ENCODE data around the gene CKB. TPM values are rescaled to one million over a fixed set of nuclear protein-coding genes. Genes with fewer than 3 reads are reported as not detected.
A peak's percentile ranks its signal among the peaks of the same experiment; 100 is the strongest.

Gene CKB
- total RNA-seq, 2 experiments from 2014 or later: 0.82 to 3.0 TPM

DNA sequence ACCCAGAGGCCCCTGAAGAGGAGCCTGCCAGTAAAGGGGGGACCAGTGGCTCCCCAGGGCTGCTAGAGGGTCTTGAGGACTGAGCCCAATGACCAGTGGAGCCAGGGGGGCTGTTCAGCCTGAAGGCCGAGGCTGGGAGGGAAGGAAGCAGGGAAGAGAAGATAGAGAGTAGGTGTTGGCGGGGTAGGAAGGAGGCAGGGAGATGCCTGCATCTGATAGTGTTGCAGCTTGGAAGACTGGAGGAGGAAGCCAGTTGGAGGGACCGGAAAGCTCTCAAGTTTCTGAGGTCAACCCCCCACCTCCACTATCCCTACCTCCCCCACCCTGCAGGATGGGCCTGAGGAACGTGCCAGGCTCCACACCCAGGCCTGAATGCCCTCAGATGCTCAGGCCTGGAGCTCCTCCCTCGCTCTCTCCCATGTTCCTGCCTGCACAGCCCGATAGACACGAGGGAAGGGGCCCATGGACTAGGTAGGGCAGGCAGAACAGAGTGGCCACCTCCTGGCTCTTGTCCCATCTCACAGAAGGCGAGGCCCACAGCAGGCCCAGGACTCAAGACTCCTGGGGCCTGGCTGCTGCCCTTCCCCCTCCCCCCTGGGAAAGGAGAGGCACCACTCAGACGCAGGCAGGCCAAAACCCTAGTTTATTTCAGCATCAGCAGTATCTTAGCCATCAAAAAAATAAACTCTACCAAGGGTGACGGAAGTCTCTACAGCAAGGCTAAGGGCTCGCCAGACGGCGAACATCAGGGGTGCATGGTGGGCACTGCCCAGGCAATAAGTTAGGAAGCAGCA is 3.4 kb downstream of the CKB start:
- Histone ChIP-seq H3K4me2 (ENCODE audit: low read length) (no peak overlapping the region), H3K79me2 (ENCODE audit: insufficient read depth, low read depth, low read length) (no peaks in the 10 kb centered on the region), H3K27ac (ENCODE audit: low read depth, low read length, poor library complexity, severe bottlenecking) (no peak overlapping the region), H3K4me1 (ENCODE audit: insufficient read depth, low read length, poor library complexity, severe bottlenecking) (peaks cover 17% of the 10 kb centered on the region), H4K20me1 (ENCODE audit: insufficient read depth, low read length) (no peaks in the 10 kb centered on the region; the same call in 1 of the 2 replicates), H3K36me3 (ENCODE audit: insufficient read depth, low read length) (no peaks in the 10 kb centered on the region), H3K9me3 (ENCODE audit: low read length) (no peaks in the 10 kb centered on the region), H3K4me3 (ENCODE audit: low read depth, low read length, poor library complexity, severe bottlenecking) (no peak overlapping the region), H2AFZ (ENCODE audit: low read length) (no peak overlapping the region), H3K9me2 (ENCODE audit: insufficient read depth, low read length) (no peaks in the 10 kb centered on the region)
- intact Hi-C loops (cut with micrococcal nuclease; ENCODE audit: unreplicated experiment): loop anchor here (5.0 kb wide), 1 partner anchor 43 kb away; the partner anchor contains the start of genes BAG5 and COA8
- TF ChIP-seq EZH2phosphoT487 (IDR thresholded peaks at IDR 0.05; ENCODE audit: borderline replicate concordance, low read depth, low read length) (no peak), CTCF (conservative IDR thresholded peaks at IDR 0.05; ENCODE audit: low read length) (no peak)
- DNase-seq (ENCODE audit: low spot score): no peak
- BruUV-seq (replicated peaks): no TSS peak
- ChIA-PET POLR2A (no interaction called here), CTCF (ENCODE audit: unreplicated experiment) (interaction anchor here (0.6 kb wide), 1 partner anchor 30 kb away, joined by 3 read pairs; no protein-coding TSS in a partner anchor)

DNA sequence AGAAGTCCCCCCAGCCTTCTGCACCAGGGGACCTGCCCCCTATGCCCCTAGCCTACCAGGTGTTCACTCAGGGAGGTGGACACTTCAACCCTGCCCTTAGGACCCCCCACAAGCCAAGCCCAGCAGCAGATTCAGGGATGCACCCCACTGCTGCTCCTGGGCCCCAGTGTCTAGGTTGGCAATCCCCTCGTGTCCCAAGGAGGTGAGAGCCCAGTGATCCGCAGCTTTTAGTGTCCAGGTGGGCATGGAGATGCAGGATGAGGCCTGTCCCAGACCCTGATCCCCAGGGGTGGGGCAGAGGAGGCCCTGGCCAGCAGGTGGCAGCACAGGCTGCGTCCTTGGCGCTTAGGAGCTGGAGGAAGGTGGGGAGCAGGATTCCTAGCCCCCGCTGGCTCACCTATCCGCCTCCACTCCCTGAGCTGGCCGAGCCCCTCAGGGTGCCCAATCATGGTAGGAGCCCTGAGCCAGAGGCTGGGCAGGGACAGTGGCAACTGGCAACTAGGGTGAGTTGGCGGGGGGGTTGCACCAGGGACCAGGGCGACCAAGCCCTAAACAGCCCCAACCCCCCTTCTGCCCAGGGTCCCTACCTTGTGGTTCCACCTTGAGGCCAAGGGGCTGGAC is 4.1 kb downstream of the CKB start:
- H3K4me2 ChIP-seq (ENCODE audit: low read length): no peak overlapping the region
- no peaks in the 10 kb centered on the region for H3K79me2 ChIP-seq (ENCODE audit: insufficient read depth, low read depth, low read length)
- POLR2A ChIA-PET: no interaction called here
- no peak overlapping the region for H2AFZ ChIP-seq (ENCODE audit: low read length)
- CTCF ChIA-PET (ENCODE audit: unreplicated experiment): interaction anchor here (0.6 to 1.1 kb wide), 2 partner anchors 10 to 50 kb away, joined by 3 to 5 read pairs; partner anchors contain the start of gene TRMT61A
- no peaks in the 10 kb centered on the region for H3K36me3 ChIP-seq (ENCODE audit: insufficient read depth, low read length)
- no peaks in the 10 kb centered on the region for H3K9me3 ChIP-seq (ENCODE audit: low read length)
- peaks cover 17% of the 10 kb centered on the region for H3K4me1 ChIP-seq (ENCODE audit: insufficient read depth, low read length, poor library complexity, severe bottlenecking)
- H4K20me1 ChIP-seq (ENCODE audit: insufficient read depth, low read length): no peaks in the 10 kb centered on the region; the same call in 1 of the 2 replicates
- intact Hi-C loops (cut with micrococcal nuclease; ENCODE audit: unreplicated experiment): loop anchor here (1.0 to 5.0 kb wide), 2 partner anchors 28 to 44 kb away; partner anchors contain the start of genes BAG5 and COA8
- H3K27ac ChIP-seq (ENCODE audit: low read depth, low read length, poor library complexity, severe bottlenecking): no peak overlapping the region
- BruUV-seq (replicated peaks): no TSS peak
- no peaks in the 10 kb centered on the region for H3K9me2 ChIP-seq (ENCODE audit: insufficient read depth, low read length)
- H3K4me3 ChIP-seq (ENCODE audit: low read depth, low read length, poor library complexity, severe bottlenecking): no peak overlapping the region
- DNase-seq (ENCODE audit: low spot score): peak; percentile 66
- no peak for TF ChIP-seq EZH2phosphoT487 (IDR thresholded peaks at IDR 0.05; ENCODE audit: borderline replicate concordance, low read depth, low read length)
- peak; percentile 90 for TF ChIP-seq CTCF (conservative IDR thresholded peaks at IDR 0.05; ENCODE audit: low read length)

All from OCI-LY7 (cell line).